GM18505 (cell line): Measurements from ENCODE around the gene HCRTR1.

Experiments used
- ATAC-seq: cut with Tn5 transposase; IDR thresholded peaks from one replicate; pipeline ENCODE4 v1.9.1; 2021; ENCODE audit not compliant: unreplicated experiment
- POLR2A ChIP-seq: IDR thresholded peaks from 4 replicates; pipeline ENCODE4 v1.6.1; 2011; ENCODE audit warnings: borderline replicate concordance; ENCODE audit not compliant: insufficient read depth, insufficient read length; ENCODE audit errors: extremely low read depth

HCRTR1 gene

GRCh38 chr1:31633117-31633516 lies 15.6 kb downstream of the HCRTR1 start:
- TF ChIP-seq POLR2A, result no peak
- ATAC-seq, result no peak

- TF ChIP-seq POLR2A, result no peak
- ATAC-seq, result no peak
These were observed 20.6 kb downstream of the HCRTR1 start for GRCh38 chr1:31637915-31638673.

- no peak for ATAC-seq
- TF ChIP-seq POLR2A, result no peak
These were observed 22.1 kb downstream of the HCRTR1 start for GRCh38 chr1:31639543-31639942.

GRCh38 chr1:31640179-31640578 lies 22.7 kb downstream of the HCRTR1 start:
- TF ChIP-seq POLR2A, result no peak
- no peak for ATAC-seq

GRCh38 chr1:31640964-31641363 lies 23.5 kb downstream of the HCRTR1 start:
- no peak for TF ChIP-seq POLR2A

GRCh38 chr1:31642366-31642765 lies 24.9 kb downstream of the HCRTR1 start:
- no peak for ATAC-seq
- TF ChIP-seq POLR2A, result no peak

More at GRCh38 chr1:31640964-31641363, 23.5 kb downstream of the HCRTR1 start:
- ATAC-seq, result no peak

- no peak for TF ChIP-seq POLR2A
- no peak for ATAC-seq
These were observed 25.4 kb downstream of the HCRTR1 start for GRCh38 chr1:31642897-31643296.

GRCh38 chr1:31643976-31644559 lies 26.6 kb downstream of the HCRTR1 start:
- peak; percentile 60 for TF ChIP-seq POLR2A
- no peak for ATAC-seq

GRCh38 chr1:31644560-31645273 lies 27.2 kb downstream of the HCRTR1 start, which contains the start of gene PEF1:
TSS of gene PEF1 (minus strand) at chr1:31644876. CDS start at chr1:31644864, 12 bp downstream.
- ATAC-seq, result peak; percentile 89
- TF ChIP-seq POLR2A, result peak; percentile 60

- ATAC-seq, result no peak
- TF ChIP-seq POLR2A, result no peak
These were observed 27.7 kb downstream of the HCRTR1 start for GRCh38 chr1:31645274-31645568.

GRCh38 chr1:31646259-31646960 lies 28.9 kb downstream of the HCRTR1 start:
- no peak for ATAC-seq
- TF ChIP-seq POLR2A, result no peak

GRCh38 chr1:31647106-31647505 lies 29.6 kb downstream of the HCRTR1 start:
- no peak for TF ChIP-seq POLR2A
- no peak for ATAC-seq

GRCh38 chr1:31648190-31648589 lies 30.7 kb downstream of the HCRTR1 start:
- TF ChIP-seq POLR2A, result no peak
- no peak for ATAC-seq

GRCh38 chr1:31648641-31649357 lies 31.3 kb downstream of the HCRTR1 start:
- ATAC-seq, result no peak
- no peak for TF ChIP-seq POLR2A
